ENCODE data around the gene NBEA.

DNA sequence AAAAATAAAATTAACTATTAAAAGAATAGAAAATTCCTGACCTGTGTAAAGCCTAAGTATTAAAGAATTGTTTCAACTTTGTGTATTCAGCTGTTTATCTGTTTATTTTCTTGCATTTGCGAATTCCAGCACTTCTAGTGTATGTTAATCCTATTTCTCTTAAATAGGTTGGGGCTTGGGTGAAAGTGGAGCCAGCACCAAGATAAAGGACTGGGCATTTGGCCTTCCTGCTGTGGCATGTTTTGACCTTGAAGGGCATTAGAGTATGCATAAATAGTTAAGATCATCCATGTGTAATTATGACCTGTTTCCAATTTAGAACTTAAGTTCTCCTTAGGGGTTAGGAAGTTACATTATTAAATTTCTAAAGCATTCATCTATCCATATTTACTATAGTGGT is 151.3 kb downstream of the NBEA start:
- TF ChIP-seq, protein P1, sequence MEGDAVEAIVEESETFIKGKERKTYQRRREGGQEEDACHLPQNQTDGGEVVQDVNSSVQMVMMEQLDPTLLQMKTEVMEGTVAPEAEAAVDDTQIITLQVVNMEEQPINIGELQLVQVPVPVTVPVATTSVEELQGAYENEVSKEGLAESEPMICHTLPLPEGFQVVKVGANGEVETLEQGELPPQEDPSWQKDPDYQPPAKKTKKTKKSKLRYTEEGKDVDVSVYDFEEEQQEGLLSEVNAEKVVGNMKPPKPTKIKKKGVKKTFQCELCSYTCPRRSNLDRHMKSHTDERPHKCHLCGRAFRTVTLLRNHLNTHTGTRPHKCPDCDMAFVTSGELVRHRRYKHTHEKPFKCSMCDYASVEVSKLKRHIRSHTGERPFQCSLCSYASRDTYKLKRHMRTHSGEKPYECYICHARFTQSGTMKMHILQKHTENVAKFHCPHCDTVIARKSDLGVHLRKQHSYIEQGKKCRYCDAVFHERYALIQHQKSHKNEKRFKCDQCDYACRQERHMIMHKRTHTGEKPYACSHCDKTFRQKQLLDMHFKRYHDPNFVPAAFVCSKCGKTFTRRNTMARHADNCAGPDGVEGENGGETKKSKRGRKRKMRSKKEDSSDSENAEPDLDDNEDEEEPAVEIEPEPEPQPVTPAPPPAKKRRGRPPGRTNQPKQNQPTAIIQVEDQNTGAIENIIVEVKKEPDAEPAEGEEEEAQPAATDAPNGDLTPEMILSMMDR (IDR thresholded peaks at IDR 0.05), result no peak
- no peak for TF ChIP-seq POLR2A (IDR thresholded peaks at IDR 0.05)

All from thyroid gland (tissue), 4 donors.